Suprapubic skin (tissue), 4 donors: ENCODE results near the gene MROH2A.

Experiments used
- CTCF ChIP-seq, 2 donors: fragments of 200-600 bp in 1 of 2; fragments of 450-650 bp in 1 of 2; sonication (generic) in 1 of 2; IDR thresholded peaks; one replicate each; pipeline ENCODE4 v1.5.1; 2016 to 2019; ENCODE audit warnings: antibody characterized with exemption in 2 of 2, mild to moderate bottlenecking in 1 of 2, moderate library complexity in 1 of 2
- EP300 ChIP-seq: sonication (generic); formaldehyde crosslinking; IDR thresholded peaks from one replicate; pipeline ENCODE4 v1.6.1; 2017; ENCODE audit warnings: antibody characterized with exemption
- POLR2A ChIP-seq, 2 donors: fragments of 450-650 bp; IDR thresholded peaks; one replicate each; pipeline ENCODE4 v1.6.1; 2017; ENCODE audit warnings: antibody characterized with exemption in 2 of 2, mild to moderate bottlenecking in 2 of 2, moderate library complexity in 2 of 2
- POLR2AphosphoS5 ChIP-seq, 3 donors: sonication (generic); formaldehyde crosslinking; IDR thresholded peaks; one replicate each; pipeline ENCODE4 v1.6.1; 2017; ENCODE audit warnings: antibody characterized with exemption in 3 of 3

DNA sequence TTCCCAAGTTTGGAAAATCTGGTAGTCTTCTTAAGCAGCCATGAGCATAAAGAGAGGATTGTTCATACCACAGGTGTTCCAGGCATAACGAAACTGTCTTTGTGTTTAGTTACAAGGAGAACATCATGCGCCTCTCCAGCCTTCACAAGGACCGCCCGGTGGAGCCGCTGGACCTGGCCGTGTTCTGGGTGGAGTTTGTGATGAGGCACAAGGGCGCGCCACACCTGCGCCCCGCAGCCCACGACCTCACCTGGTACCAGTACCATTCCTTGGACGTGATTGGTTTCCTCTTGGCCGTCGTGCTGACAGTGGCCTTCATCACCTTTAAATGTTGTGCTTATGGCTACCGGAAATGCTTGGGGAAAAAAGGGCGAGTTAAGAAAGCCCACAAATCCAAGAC lies 6.0 kb upstream of the MROH2A start:
- no peak for TF ChIP-seq CTCF (IDR thresholded peaks at IDR 0.05)
- no peak for TF ChIP-seq POLR2A (IDR thresholded peaks at IDR 0.05)
- no peak for TF ChIP-seq EP300
- no peak for TF ChIP-seq POLR2AphosphoS5 (IDR thresholded peaks at IDR 0.05)
